H9 (cell line): ENCODE measurements around the gene ZNF541. TPM values are rescaled to one million over a fixed set of nuclear protein-coding genes. Genes with fewer than 3 reads are reported as not detected.

Experiments used
- DNase-seq: peaks from one replicate; pipeline ENCODE4 v3.0.0-alpha.2; 2017
- H2AFZ ChIP-seq: one replicate; pipeline ENCODE4 v1.6.1; 2013; ENCODE audit warnings: mild to moderate bottlenecking, low read length, control low read depth, moderate library complexity
- H2AK5ac ChIP-seq: 2 replicates; pipeline ENCODE4 v1.6.1; 2013; ENCODE audit warnings: low read length, control low read depth, mixed read lengths; ENCODE audit not compliant: insufficient read length
- H2BK120ac ChIP-seq: one replicate; pipeline ENCODE4 v1.6.1; 2013; ENCODE audit warnings: low read depth, mild to moderate bottlenecking, low read length, control low read depth, inconsistent platforms; ENCODE audit not compliant: poor library complexity, severe bottlenecking
- H2BK12ac ChIP-seq: 2 replicates; pipeline ENCODE4 v1.6.1; 2013; ENCODE audit warnings: low read length, control low read depth, mixed read lengths, low read depth; ENCODE audit not compliant: insufficient read length
- H2BK15ac ChIP-seq: 2 replicates; pipeline ENCODE4 v1.6.1; 2013; ENCODE audit warnings: low read depth, low read length, control low read depth
- H2BK20ac ChIP-seq: one replicate; pipeline ENCODE4 v1.6.1; 2013; ENCODE audit warnings: low read depth, mild to moderate bottlenecking, low read length, control low read depth, inconsistent platforms; ENCODE audit not compliant: poor library complexity, severe bottlenecking
- H2BK5ac ChIP-seq: 2 replicates; pipeline ENCODE4 v1.6.1; 2013; ENCODE audit warnings: low read length, control low read depth, mixed read lengths; ENCODE audit not compliant: insufficient read length
- H3K14ac ChIP-seq: 2 replicates; pipeline ENCODE4 v1.6.1; 2013; ENCODE audit warnings: low read length, control low read depth; ENCODE audit not compliant: insufficient read depth
- H3K18ac ChIP-seq: 2 replicates; pipeline ENCODE4 v1.6.1; 2013; ENCODE audit warnings: low read depth, mild to moderate bottlenecking, mixed read lengths, low read length, control low read depth; ENCODE audit not compliant: insufficient read length
- H3K23ac ChIP-seq: 2 replicates; pipeline ENCODE4 v1.6.1; 2013; ENCODE audit warnings: low read length, control low read depth, mixed read lengths, low read depth; ENCODE audit not compliant: insufficient read length
- H3K23me2 ChIP-seq: 2 replicates; pipeline ENCODE4 v1.6.1; 2013; ENCODE audit warnings: low read depth, mild to moderate bottlenecking, mixed read lengths, low read length, control low read depth; ENCODE audit not compliant: insufficient read length, poor library complexity, severe bottlenecking
- H3K27ac ChIP-seq: 2 replicates; pipeline ENCODE4 v1.5.1; 2013; ENCODE audit warnings: low read length, control low read depth, mixed read lengths, low read depth; ENCODE audit not compliant: insufficient read length
- H3K27me3 ChIP-seq: 2 replicates; pipeline ENCODE4 v1.6.1; 2013; ENCODE audit warnings: low read length, control low read depth, inconsistent platforms; ENCODE audit not compliant: insufficient read depth
- H3K4ac ChIP-seq: 2 replicates; pipeline ENCODE4 v1.6.1; 2013; ENCODE audit warnings: low read depth, mild to moderate bottlenecking, control low read depth, inconsistent platforms, low read length, moderate library complexity
- H3K4me1 ChIP-seq: 2 replicates; pipeline ENCODE4 v1.6.1; 2013; ENCODE audit warnings: low read length, control low read depth, inconsistent platforms; ENCODE audit not compliant: insufficient read depth
- H3K4me2 ChIP-seq: 2 replicates; pipeline ENCODE4 v1.6.1; 2013; ENCODE audit warnings: low read length, control low read depth, mixed read lengths; ENCODE audit not compliant: insufficient read length, insufficient read depth
- H3K56ac ChIP-seq: 2 replicates; pipeline ENCODE4 v1.6.1; 2013; ENCODE audit warnings: low read depth, mild to moderate bottlenecking, mixed read lengths, low read length, control low read depth; ENCODE audit not compliant: insufficient read length
- H3K79me1 ChIP-seq: 2 replicates; pipeline ENCODE4 v1.6.1; 2013; ENCODE audit warnings: low read depth, mild to moderate bottlenecking, moderate library complexity, low read length, control low read depth, inconsistent platforms; ENCODE audit not compliant: insufficient read depth, poor library complexity, severe bottlenecking
- H3K79me2 ChIP-seq: 2 replicates; pipeline ENCODE4 v1.6.1; 2013; ENCODE audit warnings: low read length, control low read depth, inconsistent platforms; ENCODE audit not compliant: insufficient read depth
- H3K9ac ChIP-seq: 2 replicates; pipeline ENCODE4 v1.6.1; 2013; ENCODE audit warnings: low read length, control low read depth, mixed read lengths; ENCODE audit not compliant: insufficient read length; ENCODE audit errors: extremely low read depth
- H3K9me3 ChIP-seq: one replicate; pipeline ENCODE4 v1.6.1; 2013; ENCODE audit warnings: low read depth, low read length, inconsistent platforms; ENCODE audit not compliant: control insufficient read depth
- H3T11ph ChIP-seq: one replicate; pipeline ENCODE4 v1.6.1; 2013; ENCODE audit warnings: mild to moderate bottlenecking, low read length, control low read depth, inconsistent platforms
- H4K20me1 ChIP-seq: one replicate; pipeline ENCODE4 v1.6.1; 2013; ENCODE audit not compliant: control insufficient read depth, insufficient read length, insufficient read depth
- H4K5ac ChIP-seq: 2 replicates; pipeline ENCODE4 v1.6.1; 2013; ENCODE audit warnings: low read depth, mild to moderate bottlenecking, mixed read lengths, low read length, control low read depth; ENCODE audit not compliant: insufficient read length
- H4K8ac ChIP-seq: replicated peaks from 2 replicates; pipeline ENCODE4 v1.6.1; 2013; ENCODE audit warnings: low read length, control low read depth, mixed read lengths, low read depth; ENCODE audit not compliant: insufficient read length
- H4K91ac ChIP-seq: 2 replicates; pipeline ENCODE4 v1.6.1; 2013; ENCODE audit warnings: low read depth, mild to moderate bottlenecking, moderate library complexity, mixed read lengths, low read length, control low read depth; ENCODE audit not compliant: insufficient read length
- H3K27ac Mint-ChIP-seq, 3 experiments: 2 replicates in 2 of 3; 3 replicates in 1 of 3; pipeline ENCODE4 v1.8.0; 2020 to 2021; ENCODE audit warnings: mixed read lengths in 3 of 3, mild to moderate bottlenecking in 1 of 3, moderate library complexity in 1 of 3
- H3K27me3 Mint-ChIP-seq: 2 replicates; pipeline ENCODE4 v1.8.0; 2021; ENCODE audit warnings: low read depth, mild to moderate bottlenecking, moderate library complexity, mixed read lengths
- H3K36me3 Mint-ChIP-seq, 3 experiments: 2 replicates in 2 of 3; 3 replicates in 1 of 3; pipeline ENCODE4 v1.8.0; 2020 to 2021; ENCODE audit warnings: low read depth in 3 of 3, mixed read lengths in 3 of 3; ENCODE audit not compliant: insufficient read depth in 1 of 3
- H3K4me1 Mint-ChIP-seq, 2 experiments: 2 replicates each; pipeline ENCODE4 v1.8.0; 2020; ENCODE audit warnings: mixed read lengths in 2 of 2
- H3K4me3 Mint-ChIP-seq, 2 experiments: 2 replicates in 1 of 2; 3 replicates in 1 of 2; pipeline ENCODE4 v1.8.0; 2020 to 2021; ENCODE audit warnings: mild to moderate bottlenecking in 2 of 2, mixed read lengths in 2 of 2, moderate library complexity in 1 of 2
- H3K9me3 Mint-ChIP-seq, 2 experiments: 2 replicates in 1 of 2; 3 replicates in 1 of 2; pipeline ENCODE4 v1.8.0; 2020; ENCODE audit warnings: mild to moderate bottlenecking in 2 of 2, mixed read lengths in 2 of 2, moderate library complexity in 1 of 2
- WGBS: extraction: QIAGEN DNeasy Blood & Tissue Kit; methylation state at CpG from one replicate; pipeline ENCODE4 v1.1.7; 2013; ENCODE audit warnings: missing lambda C conversion rate, low lambda C conversion rate, mixed read lengths; ENCODE audit not compliant: insufficient read length; ENCODE audit errors: extremely low coverage; 5-methylcytosine and 5-hydroxymethylcytosine counted together
- total RNA-seq: library from RNA; stranded (reverse); gene quantifications from 2 replicates; pipeline ENCODE4 v1.2.1, GENCODE V29; 2021
- TF ChIP-seq, protein P1 (sequence below): fragments of 200-600 bp; sonication (generic); conservative IDR thresholded peaks from 3 replicates; pipeline ENCODE4 v1.8.0; 2021; ENCODE audit warnings: antibody characterized with exemption, mild to moderate bottlenecking

The ZNF541 gene
- total RNA-seq, 1 experiment from 2014 or later, result not detected

DNA sequence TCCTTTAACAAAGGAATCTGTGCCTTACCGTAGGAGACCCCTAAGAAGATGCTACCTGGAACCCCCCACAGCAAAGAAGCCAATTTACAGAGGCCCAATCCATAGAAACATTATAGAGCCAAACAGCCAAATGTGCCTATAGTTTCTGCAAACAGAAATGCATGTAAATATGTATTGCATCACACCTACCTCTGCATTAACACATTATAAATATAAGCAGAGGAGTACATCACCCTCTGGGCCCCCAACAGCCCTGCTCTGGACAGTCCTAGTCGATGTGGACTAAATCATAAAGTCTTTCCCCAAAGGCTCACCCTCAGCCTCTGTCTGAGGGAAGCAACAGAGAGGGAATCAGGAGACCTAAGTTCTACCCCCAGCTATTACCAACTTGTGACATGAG is 25.7 kb downstream of the ZNF541 start:
- H3K4me2 ChIP-seq, result no peak overlapping the region
- Mint-ChIP-seq H3K4me1 (peaks cover 5 to 7% of the 10 kb centered on the region in 2 experiments), H3K36me3 (no peaks in the 10 kb centered on the region), H3K4me3 (no peak overlapping the region), H3K27ac (peak overlapping the region in 1 of 3 experiments; percentile 82; a peak in 2 of 7 replicates), H3K9me3 (no peaks in the 10 kb centered on the region), H3K27me3 (no peaks in the 10 kb centered on the region; the same call in 1 of the 2 replicates)
- H3K79me1 ChIP-seq, result no peaks in the 10 kb centered on the region
- H2BK5ac ChIP-seq, result no peak overlapping the region
- H2AK5ac ChIP-seq, result no peak overlapping the region
- H3K27me3 ChIP-seq, result no peaks in the 10 kb centered on the region; the same call in 1 of the 2 replicates
- no peak overlapping the region for H3K18ac ChIP-seq
- H2BK120ac ChIP-seq, result no peak overlapping the region
- H3K27ac ChIP-seq, result no peak overlapping the region
- H3K79me2 ChIP-seq, result no peaks in the 10 kb centered on the region
- no peak overlapping the region for H4K8ac ChIP-seq
- TF ChIP-seq, protein P1, sequence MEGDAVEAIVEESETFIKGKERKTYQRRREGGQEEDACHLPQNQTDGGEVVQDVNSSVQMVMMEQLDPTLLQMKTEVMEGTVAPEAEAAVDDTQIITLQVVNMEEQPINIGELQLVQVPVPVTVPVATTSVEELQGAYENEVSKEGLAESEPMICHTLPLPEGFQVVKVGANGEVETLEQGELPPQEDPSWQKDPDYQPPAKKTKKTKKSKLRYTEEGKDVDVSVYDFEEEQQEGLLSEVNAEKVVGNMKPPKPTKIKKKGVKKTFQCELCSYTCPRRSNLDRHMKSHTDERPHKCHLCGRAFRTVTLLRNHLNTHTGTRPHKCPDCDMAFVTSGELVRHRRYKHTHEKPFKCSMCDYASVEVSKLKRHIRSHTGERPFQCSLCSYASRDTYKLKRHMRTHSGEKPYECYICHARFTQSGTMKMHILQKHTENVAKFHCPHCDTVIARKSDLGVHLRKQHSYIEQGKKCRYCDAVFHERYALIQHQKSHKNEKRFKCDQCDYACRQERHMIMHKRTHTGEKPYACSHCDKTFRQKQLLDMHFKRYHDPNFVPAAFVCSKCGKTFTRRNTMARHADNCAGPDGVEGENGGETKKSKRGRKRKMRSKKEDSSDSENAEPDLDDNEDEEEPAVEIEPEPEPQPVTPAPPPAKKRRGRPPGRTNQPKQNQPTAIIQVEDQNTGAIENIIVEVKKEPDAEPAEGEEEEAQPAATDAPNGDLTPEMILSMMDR, result no peak
- no peak overlapping the region for H2BK20ac ChIP-seq
- no peak overlapping the region for H2BK15ac ChIP-seq
- WGBS, result no CpG with 5 or more reads among the region's 2 CpGs
- H3K23ac ChIP-seq, result no peak overlapping the region
- no peak overlapping the region for H3T11ph ChIP-seq
- no peak overlapping the region for H3K56ac ChIP-seq
- no peaks in the 10 kb centered on the region for H3K4me1 ChIP-seq
- H2BK12ac ChIP-seq, result no peak overlapping the region
- DNase-seq, result no peak
- no peak overlapping the region for H3K9ac ChIP-seq
- no peak overlapping the region for H3K4ac ChIP-seq
- no peak overlapping the region for H3K14ac ChIP-seq
- no peak overlapping the region for H2AFZ ChIP-seq
- H4K5ac ChIP-seq, result no peak overlapping the region
- no peak overlapping the region for H4K91ac ChIP-seq
- no peaks in the 10 kb centered on the region for H4K20me1 ChIP-seq
- no peaks in the 10 kb centered on the region for H3K23me2 ChIP-seq
- no peaks in the 10 kb centered on the region for H3K9me3 ChIP-seq
